Vagina (tissue), 2 donors: Measurements from ENCODE around the gene EPAS1.

ENCODE experiments used
- POLR2A ChIP-seq, 2 donors: fragments of 450-650 bp; IDR thresholded peaks; one replicate each; pipeline ENCODE4 v1.6.1; 2017; ENCODE audit warnings: antibody characterized with exemption in 2 of 2, mild to moderate bottlenecking in 2 of 2, moderate library complexity in 2 of 2
- POLR2AphosphoS5 ChIP-seq, 2 donors: sonication (generic); formaldehyde crosslinking; IDR thresholded peaks; one replicate each; pipeline ENCODE4 v1.9.0; 2017; ENCODE audit warnings: antibody characterized with exemption in 2 of 2, mild to moderate bottlenecking in 2 of 2, low read depth in 1 of 2; ENCODE audit not compliant: insufficient read depth in 1 of 2
- TF ChIP-seq, protein P1 (sequence below), 3 experiments: fragments of 450-650 bp in 2 of 3; fragments of 200-600 bp in 1 of 3; sonication (generic) in 1 of 3; IDR thresholded peaks; one replicate each; pipeline ENCODE4 v1.5.1; 2017 to 2019; ENCODE audit warnings: antibody characterized with exemption in 3 of 3, mild to moderate bottlenecking in 2 of 3, moderate library complexity in 2 of 3

DNA sequence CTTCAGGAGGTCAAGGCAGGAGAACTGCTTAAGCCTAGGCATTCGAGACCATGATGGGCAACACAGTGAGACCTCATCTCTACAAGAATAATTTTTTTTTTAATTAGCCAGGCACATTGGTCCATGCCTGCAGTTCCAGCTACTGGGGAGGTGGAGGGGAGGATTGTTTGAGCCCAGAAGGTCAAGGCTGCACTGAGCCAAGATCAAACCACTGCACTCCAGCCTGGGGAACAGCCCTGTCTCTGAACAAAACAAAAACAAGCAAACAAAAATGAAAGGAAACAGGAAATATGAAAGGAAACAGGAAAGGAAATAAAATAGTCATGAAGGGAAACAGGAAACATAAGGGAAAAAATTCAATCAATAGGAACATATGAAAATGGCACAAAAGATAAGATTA lies 117.5 kb downstream of the EPAS1 start:
- TF ChIP-seq POLR2A (IDR thresholded peaks at IDR 0.05) = no peak
- TF ChIP-seq, protein P1, sequence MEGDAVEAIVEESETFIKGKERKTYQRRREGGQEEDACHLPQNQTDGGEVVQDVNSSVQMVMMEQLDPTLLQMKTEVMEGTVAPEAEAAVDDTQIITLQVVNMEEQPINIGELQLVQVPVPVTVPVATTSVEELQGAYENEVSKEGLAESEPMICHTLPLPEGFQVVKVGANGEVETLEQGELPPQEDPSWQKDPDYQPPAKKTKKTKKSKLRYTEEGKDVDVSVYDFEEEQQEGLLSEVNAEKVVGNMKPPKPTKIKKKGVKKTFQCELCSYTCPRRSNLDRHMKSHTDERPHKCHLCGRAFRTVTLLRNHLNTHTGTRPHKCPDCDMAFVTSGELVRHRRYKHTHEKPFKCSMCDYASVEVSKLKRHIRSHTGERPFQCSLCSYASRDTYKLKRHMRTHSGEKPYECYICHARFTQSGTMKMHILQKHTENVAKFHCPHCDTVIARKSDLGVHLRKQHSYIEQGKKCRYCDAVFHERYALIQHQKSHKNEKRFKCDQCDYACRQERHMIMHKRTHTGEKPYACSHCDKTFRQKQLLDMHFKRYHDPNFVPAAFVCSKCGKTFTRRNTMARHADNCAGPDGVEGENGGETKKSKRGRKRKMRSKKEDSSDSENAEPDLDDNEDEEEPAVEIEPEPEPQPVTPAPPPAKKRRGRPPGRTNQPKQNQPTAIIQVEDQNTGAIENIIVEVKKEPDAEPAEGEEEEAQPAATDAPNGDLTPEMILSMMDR (IDR thresholded peaks at IDR 0.05) = no peak
- TF ChIP-seq POLR2AphosphoS5 (IDR thresholded peaks at IDR 0.05; ENCODE audit: insufficient read depth in 1 of 2, low read depth in 1 of 2) = no peak
